Umbilical cord (tissue), 2 donors: ENCODE results near the gene NPW. TPM values are rescaled to one million over a fixed set of nuclear protein-coding genes. Genes with fewer than 3 reads are reported as not detected.
A peak's percentile ranks its signal among the peaks of the same experiment; 100 is the strongest.

Source experiments
- DNase-seq: peaks from one replicate; pipeline ENCODE4 v3.0.0-alpha.2; 2015; ENCODE audit warnings: low spot score
- total RNA-seq: library from RNA; depleted of rRNA; stranded (reverse); fragments of >200 nt; gene quantifications from one replicate; pipeline ENCODE4 v1.2.3, GENCODE V29; 2014; ENCODE audit warnings: low replicate concordance; ENCODE audit not compliant: insufficient read depth

NPW gene
- total RNA-seq, 1 donor from 2014 or later: not detected

GRCh38 chr16:2047330-2048115, 27.9 kb downstream of the NPW start, which contains the start of the genes NTHL1 and TSC2:
Gene NTHL1 (minus strand): TSS chr16:2047834. CDS start chr16:2047823, 11 bp downstream.
Gene TSC2 (plus strand): TSS chr16:2047985. CDS start chr16:2048616, 631 bp downstream.
- peak; percentile 98 for DNase-seq

GRCh38 chr16:2048116-2048543, 28.5 kb downstream of the NPW start:
- DNase-seq: no peak

- DNase-seq: no peak
Observed at GRCh38 chr16:2053211-2053610, 33.6 kb downstream of the NPW start.

GRCh38 chr16:2053897-2054296, 34.3 kb downstream of the NPW start:
- no peak for DNase-seq

GRCh38 chr16:2054543-2055245, 35.1 kb downstream of the NPW start:
- no peak for DNase-seq

GRCh38 chr16:2056077-2056476, 36.5 kb downstream of the NPW start:
- no peak for DNase-seq

- no peak for DNase-seq
Observed at GRCh38 chr16:2056681-2057407, 37.3 kb downstream of the NPW start.

- no peak for DNase-seq
Observed at GRCh38 chr16:2057438-2057837, 37.9 kb downstream of the NPW start.

- DNase-seq: no peak
Observed at GRCh38 chr16:2058420-2058819, 38.8 kb downstream of the NPW start.

- DNase-seq: no peak
Observed at GRCh38 chr16:2058872-2059271, 39.3 kb downstream of the NPW start.

GRCh38 chr16:2060346-2060745, 40.8 kb downstream of the NPW start:
- no peak for DNase-seq

- DNase-seq: no peak
Observed at GRCh38 chr16:2061023-2061422, 41.4 kb downstream of the NPW start.

GRCh38 chr16:2061526-2061925, 41.9 kb downstream of the NPW start:
- no peak for DNase-seq

GRCh38 chr16:2062801-2063200, 43.2 kb downstream of the NPW start:
- DNase-seq: no peak

GRCh38 chr16:2063861-2064260, 44.3 kb downstream of the NPW start:
- no peak for DNase-seq

- DNase-seq: no peak
Observed at GRCh38 chr16:2064368-2064945, 44.9 kb downstream of the NPW start.

GRCh38 chr16:2066139-2066538, 46.6 kb downstream of the NPW start:
- DNase-seq: no peak

Other genes with a start within 250 kb of the NPW start
- 33.0 TPM for gene NME3, start 248.2 kb upstream of the NPW start, total RNA-seq
- 7.2 TPM for gene EME2, start 247.0 kb upstream of the NPW start, total RNA-seq
- 26.5 TPM for gene MRPS34, start 246.7 kb upstream of the NPW start, total RNA-seq
- gene SPSB3, start 237.2 kb upstream of the NPW start, total RNA-seq: 37.6 TPM
- 73.7 TPM for gene NUBP2, start 236.8 kb upstream of the NPW start, total RNA-seq
- 0.96 TPM for gene IGFALS, start 226.1 kb upstream of the NPW start, total RNA-seq
- 34.4 TPM for gene HAGH, start 193.0 kb upstream of the NPW start, total RNA-seq
- gene FAHD1, start 192.6 kb upstream of the NPW start, total RNA-seq: 36.1 TPM
- not detected for gene MEIOB, start 147.6 kb upstream of the NPW start, total RNA-seq
- not detected for gene HS3ST6, start 101.4 kb upstream of the NPW start, total RNA-seq
- gene MSRB1, start 76.6 kb upstream of the NPW start, total RNA-seq: 2.2 TPM
- not detected for gene RPL3L, start 65.1 kb upstream of the NPW start, total RNA-seq
- 111 TPM for gene NDUFB10, start 60.2 kb upstream of the NPW start, total RNA-seq
- gene RPS2, start 55.0 kb upstream of the NPW start, total RNA-seq: 1,669 TPM
- gene RNF151, start 52.9 kb upstream of the NPW start, total RNA-seq: not detected
- 10.4 TPM for gene TBL3, start 47.7 kb upstream of the NPW start, total RNA-seq
- not detected for gene NOXO1, start 38.3 kb upstream of the NPW start, total RNA-seq
- gene GFER, start 35.6 kb upstream of the NPW start, total RNA-seq: 12.0 TPM
- gene SYNGR3, start 29.8 kb upstream of the NPW start, total RNA-seq: 2.4 TPM
- 4.8 TPM for gene ZNF598, start 10.0 kb upstream of the NPW start, total RNA-seq
- gene NHERF2, start 7.1 kb downstream of the NPW start, total RNA-seq: 30.3 TPM
- 10.4 TPM for gene NTHL1, start 28.0 kb downstream of the NPW start, total RNA-seq
- 50.1 TPM for gene TSC2, start 28.2 kb downstream of the NPW start, total RNA-seq
- gene PKD1, start 116.1 kb downstream of the NPW start, total RNA-seq: 99.9 TPM
- gene RAB26, start 128.8 kb downstream of the NPW start, total RNA-seq: 0.48 TPM
- 22.9 TPM for gene TRAF7, start 136.0 kb downstream of the NPW start, total RNA-seq
- not detected for gene CASKIN1, start 176.8 kb downstream of the NPW start, total RNA-seq
- 25.8 TPM for gene MLST8, start 185.7 kb downstream of the NPW start, total RNA-seq
- gene BRICD5, start 191.1 kb downstream of the NPW start, total RNA-seq: 3.6 TPM
- 7.9 TPM for gene PGP, start 195.1 kb downstream of the NPW start, total RNA-seq
- 14.7 TPM for gene E4F1, start 203.8 kb downstream of the NPW start, total RNA-seq
- not detected for gene DNASE1L2, start 216.7 kb downstream of the NPW start, total RNA-seq
- 24.6 TPM for gene ECI1, start 231.8 kb downstream of the NPW start, total RNA-seq
- 51.3 TPM for gene RNPS1, start 248.3 kb downstream of the NPW start, total RNA-seq